H1 (cell line): ENCODE results near the gene EPHB1. TPM values are rescaled to one million over a fixed set of nuclear protein-coding genes. Genes with fewer than 3 reads are reported as not detected.

Source experiments
- CTCF ChIA-PET: fragments of 300-600 bp; sonication (Branson Sonifier 250); formaldehyde crosslinking; loops from one replicate; lab custom pipeline; 2021; ENCODE audit not compliant: partially characterized antibody; lab: Charles Lee
- POLR2A ChIA-PET: fragments of 300-600 bp; sonication (Branson Sonifier 250); formaldehyde crosslinking; loops from one replicate; lab custom pipeline; 2021; ENCODE audit warnings: inconsistent platforms; ENCODE audit not compliant: partially characterized antibody; lab: Charles Lee
- DNase-seq, 2 experiments: peaks; one replicate each; pipeline versions ENCODE4 v3.0.0 to v3.0.0-alpha.2; 2010 to 2022; ENCODE audit warnings: low spot score in 2 of 2, low read depth in 1 of 2, mixed read lengths in 1 of 2
- FAIRE-seq: peaks from 2 replicates; lab custom pipeline; 2011; peaks lifted over from hg19 to GRCh38; lab: Jason Lieb, UNC
- H2AFZ ChIP-seq: 2 replicates; pipeline ENCODE4 v1.8.1; 2012; ENCODE audit warnings: low read length, inconsistent platforms
- H2AK5ac ChIP-seq: 2 replicates; pipeline ENCODE4 v1.6.1; 2013; ENCODE audit warnings: low read depth, low read length
- H2BK120ac ChIP-seq: replicated peaks from 2 replicates; pipeline ENCODE3; 2013; ENCODE audit warnings: low read depth, low read length, inconsistent platforms
- H2BK12ac ChIP-seq: 2 replicates; pipeline ENCODE4 v1.6.1; 2013; ENCODE audit warnings: low read depth, low read length
- H2BK15ac ChIP-seq: 2 replicates; pipeline ENCODE4 v1.6.1; 2013; ENCODE audit warnings: low read length
- H2BK20ac ChIP-seq: 2 replicates; pipeline ENCODE4 v1.6.1; 2013; ENCODE audit warnings: low read length
- H2BK5ac ChIP-seq: 2 replicates; pipeline ENCODE4 v1.6.1; 2013; ENCODE audit warnings: low read depth, low read length
- H3K14ac ChIP-seq: 2 replicates; pipeline ENCODE4 v1.6.1; 2013; ENCODE audit warnings: inconsistent platforms; ENCODE audit not compliant: insufficient read length
- H3K18ac ChIP-seq: 2 replicates; pipeline ENCODE4 v1.6.1; 2013; ENCODE audit warnings: low read length; ENCODE audit errors: extremely low read depth
- H3K23ac ChIP-seq: 2 replicates; pipeline ENCODE4 v1.6.1; 2013; ENCODE audit warnings: inconsistent platforms; ENCODE audit not compliant: insufficient read length
- H3K23me2 ChIP-seq: 2 replicates; pipeline ENCODE4 v1.6.1; 2013; ENCODE audit warnings: low read depth, low read length
- H3K27ac ChIP-seq: 2 replicates; pipeline ENCODE4 v1.6.1; 2011; ENCODE audit warnings: low read depth, low read length, inconsistent platforms
- H3K27me3 ChIP-seq, 4 experiments: replicated peaks in 1 of 4; 1 replicate in 1 of 4; 2 replicates in 3 of 4; pipeline versions ENCODE4 v1.6.1 to v1.8.1; 2011 to 2013; ENCODE audit warnings: low read length in 3 of 4, mild to moderate bottlenecking in 3 of 4, inconsistent platforms in 2 of 4, mixed read lengths in 2 of 4, moderate library complexity in 1 of 4; ENCODE audit not compliant: control insufficient read depth in 3 of 4, insufficient read depth in 3 of 4; ENCODE audit errors: extremely low read depth in 1 of 4
- H3K36me3 ChIP-seq, 4 experiments: 2 replicates each; pipeline versions ENCODE4 v1.6.1 to v1.8.1; 2011 to 2013; ENCODE audit warnings: mild to moderate bottlenecking in 4 of 4, low read length in 3 of 4, moderate library complexity in 2 of 4, control low read depth in 1 of 4, inconsistent platforms in 1 of 4; ENCODE audit not compliant: insufficient read depth in 4 of 4, control insufficient read depth in 2 of 4
- H3K4ac ChIP-seq: replicated peaks from 2 replicates; pipeline ENCODE3; 2013; ENCODE audit warnings: low read length, low read depth, mixed read lengths, inconsistent platforms; ENCODE audit not compliant: insufficient read length
- H3K4me1 ChIP-seq, 4 experiments: replicated peaks in 1 of 4; 1 replicate in 1 of 4; 2 replicates in 3 of 4; pipeline versions ENCODE4 v1.6.1 to v1.8.1; 2011 to 2013; ENCODE audit warnings: low read length in 3 of 4, inconsistent platforms in 2 of 4, mixed read lengths in 1 of 4; ENCODE audit not compliant: insufficient read depth in 4 of 4, control insufficient read depth in 3 of 4
- H3K4me2 ChIP-seq, 2 experiments: 2 replicates each; pipeline versions ENCODE4 v1.6.1 to v1.8.1; 2011 to 2013; ENCODE audit warnings: low read depth in 2 of 2, low read length in 2 of 2, control low read depth in 1 of 2, inconsistent platforms in 1 of 2, mild to moderate bottlenecking in 1 of 2; ENCODE audit not compliant: insufficient read depth in 1 of 2
- H3K4me3 ChIP-seq, 4 experiments: fragments of 200-600, 300-600 bp in 1 of 4; sonication (generic), shearing (Covaris generic), sonication (Bioruptor Twin) in 1 of 4; 2 replicates each; pipeline versions ENCODE4 v1.5.1 to v1.8.1; 2011 to 2016; ENCODE audit warnings: low read length in 4 of 4, low read depth in 3 of 4, control low read depth in 2 of 4, inconsistent platforms in 2 of 4, mild to moderate bottlenecking in 2 of 4, mixed read lengths in 1 of 4, moderate library complexity in 1 of 4; ENCODE audit not compliant: insufficient read depth in 2 of 4; ENCODE audit errors: extremely low read depth in 1 of 4
- H3K56ac ChIP-seq: replicated peaks from 2 replicates; pipeline ENCODE3; 2013; ENCODE audit warnings: low read depth, mild to moderate bottlenecking, mixed read lengths, low read length, inconsistent platforms; ENCODE audit not compliant: insufficient read length
- H3K79me1 ChIP-seq: 2 replicates; pipeline ENCODE4 v1.6.1; 2013; ENCODE audit warnings: low read depth, low read length, control low read depth
- H3K79me2 ChIP-seq, 2 experiments: 2 replicates each; pipeline versions ENCODE4 v1.6.1 to v1.8.1; 2012 to 2013; ENCODE audit warnings: low read length in 2 of 2, mild to moderate bottlenecking in 2 of 2, inconsistent platforms in 1 of 2; ENCODE audit not compliant: insufficient read depth in 2 of 2, control insufficient read depth in 1 of 2
- H3K9ac ChIP-seq, 4 experiments: replicated peaks in 1 of 4; 1 replicate in 1 of 4; 2 replicates in 3 of 4; pipeline versions ENCODE4 v1.6.1 to v1.8.1; 2011 to 2013; ENCODE audit warnings: low read depth in 3 of 4, low read length in 3 of 4, control low read depth in 2 of 4, mild to moderate bottlenecking in 2 of 4, moderate library complexity in 2 of 4, inconsistent platforms in 1 of 4; ENCODE audit errors: extremely low read depth in 1 of 4
- H3K9me3 ChIP-seq, 2 experiments: 2 replicates each; pipeline versions ENCODE4 v1.6.1 to v1.8.1; 2012 to 2013; ENCODE audit warnings: mild to moderate bottlenecking in 2 of 2, moderate library complexity in 2 of 2, control low read depth in 1 of 2, inconsistent platforms in 1 of 2, low read depth in 1 of 2, low read length in 1 of 2, mixed read lengths in 1 of 2; ENCODE audit not compliant: insufficient read depth in 2 of 2
- H4K20me1 ChIP-seq, 2 experiments: replicated peaks in 1 of 2; 2 replicates each; pipeline versions ENCODE3 to v1.8.1; 2011 to 2013; ENCODE audit warnings: inconsistent platforms in 2 of 2, low read length in 2 of 2, mild to moderate bottlenecking in 1 of 2; ENCODE audit not compliant: insufficient read depth in 2 of 2, control insufficient read depth in 1 of 2
- H4K5ac ChIP-seq: 2 replicates; pipeline ENCODE4 v1.6.1; 2013; ENCODE audit warnings: low read length, low read depth, mixed read lengths, inconsistent platforms; ENCODE audit not compliant: insufficient read length
- H4K8ac ChIP-seq: 2 replicates; pipeline ENCODE4 v1.8.0; 2013; ENCODE audit warnings: mild to moderate bottlenecking, moderate library complexity, low read length, inconsistent platforms; ENCODE audit not compliant: insufficient read depth; ENCODE audit errors: extremely low read depth
- H4K91ac ChIP-seq: replicated peaks from 2 replicates; pipeline ENCODE3; 2013; ENCODE audit warnings: low read length, mixed read lengths, inconsistent platforms; ENCODE audit not compliant: insufficient read length
- CBX8 ChIP-seq: fragments of 300-800, 300-1000 bp; sonication (generic); IDR thresholded peaks from 2 replicates; pipeline ENCODE4 v1.7.1; 2016; ENCODE audit warnings: low read depth, low read length, borderline replicate concordance
- GTF2F1 ChIP-seq: IDR thresholded peaks from 2 replicates; pipeline ENCODE4 v1.6.1; 2012; ENCODE audit warnings: low read depth, low read length, improper control_type of control experiment, borderline replicate concordance
- WGBS, 2 experiments: shearing (Covaris generic) in 1 of 2; methylation state at CpG; one replicate each; pipeline versions ENCODE4 v1.1.6 to v1.1.7; 2013 to 2015; ENCODE audit warnings: low lambda C conversion rate in 2 of 2, mixed read lengths in 2 of 2, inconsistent platforms in 1 of 2, low coverage in 1 of 2, missing lambda C conversion rate in 1 of 2; ENCODE audit not compliant: insufficient replicate concordance in 2 of 2, insufficient coverage in 1 of 2, insufficient read length in 1 of 2; ENCODE audit errors: extremely low coverage in 1 of 2, missing lambda C conversion rate in 1 of 2; 5-methylcytosine and 5-hydroxymethylcytosine counted together
- polyA plus RNA-seq, 7 experiments: library from polyadenylated mRNA; depleted of rRNA in 3 of 7; stranded (reverse) in 5 of 7; unstranded in 2 of 7; fragments of >200 nt in 5 of 7; fragments of 200-250 nt in 2 of 7; gene quantifications; 1 replicate in 5 of 7; 2 replicates in 1 of 7; 4 replicates in 1 of 7; pipeline versions ENCODE4 v1.2.1 to v1.2.3, GENCODE V29; 2011 to 2013; ENCODE audit warnings: missing spikeins in 2 of 7, mixed read lengths in 2 of 7
- total RNA-seq: library from RNA; stranded (reverse); fragmentation: NEBNext Ultra II Directional; extraction: Animal tissue kit (Norgen Biotek cat#: 25700); gene quantifications from 2 replicates; pipeline ENCODE4 v1.2.1, GENCODE V29; 2021

The EPHB1 gene
- total and polyA plus RNA-seq, 2 of the 8 experiments (the other 6 are each of a cell fraction or from before 2014, with no cell fraction given): 3.5 to 5.9 TPM

- H3K36me3 ChIP-seq: no peaks in the 10 kb centered on the region
- WGBS, 2 experiments: 83% methylated on average over 1 of the region's 1 CpG; no CpG with 5 or more reads in 1 of the 2 experiments
- H3K27me3 ChIP-seq: no peaks in the 10 kb centered on the region
- H3K4ac ChIP-seq: no peak overlapping the region
- no peak for FAIRE-seq
- no peak overlapping the region for H3K23ac ChIP-seq
- H3K18ac ChIP-seq: no peak overlapping the region
- H3K79me1 ChIP-seq: no peaks in the 10 kb centered on the region; the same call in 1 of the 2 replicates
- H3K23me2 ChIP-seq: no peaks in the 10 kb centered on the region
- peaks cover 0 to 2% of the 10 kb centered on the region in 2 experiments for H4K20me1 ChIP-seq
- peaks cover 0 to 2% of the 10 kb centered on the region in 2 experiments; a peak in 1 of 4 replicates for H3K9me3 ChIP-seq
- no peak overlapping the region for H2BK120ac ChIP-seq
- ChIA-PET POLR2A (no interaction called here), CTCF (interaction anchor here (0.9 to 7.1 kb wide), 8 partner anchors 10 to 301 kb away, joined by 3 to 84 read pairs (median 10); partner anchors contain the start of gene EPHB1)
- no peak overlapping the region for H2BK15ac ChIP-seq
- H3K56ac ChIP-seq: no peak overlapping the region
- H3K4me1 ChIP-seq: no peaks in the 10 kb centered on the region
- no peak overlapping the region for H4K8ac ChIP-seq
- no peak overlapping the region for H3K9ac ChIP-seq
- H3K4me3 ChIP-seq: no peak overlapping the region
- H3K27ac ChIP-seq: no peak overlapping the region
- no peak overlapping the region for H2AFZ ChIP-seq
- H2BK12ac ChIP-seq: no peak overlapping the region
- H3K79me2 ChIP-seq: no peaks in the 10 kb centered on the region
- H4K91ac ChIP-seq: no peak overlapping the region
- no peak overlapping the region for H3K4me2 ChIP-seq
- H2AK5ac ChIP-seq: no peak overlapping the region
- no peak overlapping the region for H2BK20ac ChIP-seq
- no peak for DNase-seq
- H2BK5ac ChIP-seq: no peak overlapping the region
- no peak overlapping the region for H3K14ac ChIP-seq
- no peak overlapping the region for H4K5ac ChIP-seq
- TF ChIP-seq GTF2F1 (no peak), CBX8 (no peak)
These were observed 44.9 kb downstream of the EPHB1 start for GRCh38 chr3:134839990-134840389.
